Measurements from ENCODE around the gene OR6C68. TPM values are rescaled to one million over a fixed set of nuclear protein-coding genes. Genes with fewer than 3 reads are reported as not detected.
"Not testable (repeated sequence)": the region's sequence is repeated elsewhere in the genome, so short reads cannot be mapped to it uniquely, and the experiment has no call there.

The OR6C68 gene
- total RNA-seq = not detected

GRCh38 chr12:55492078-55492477 lies at the start of gene OR6C68:
TSS of gene OR6C68 (plus strand) at chr12:55492378. CDS start at chr12:55492378, 0 bp downstream.
- 69 to 72% methylated on average over 2 of the region's 2 CpGs for WGBS, 2 donors
- H3K36me3 ChIP-seq = no peaks in the 10 kb centered on the region
- DNase-seq = no peak
- H3K27me3 ChIP-seq = no peaks in the 10 kb centered on the region
- H3K9me3 ChIP-seq = no peaks in the 10 kb centered on the region
- H3K4me1 ChIP-seq = no peaks in the 10 kb centered on the region
- no peak within 1 kb of the TSS for H3K4me3 ChIP-seq
- H3K27ac ChIP-seq = no peak within 1 kb of the TSS
- no peak for TF ChIP-seq EP300 (IDR thresholded peaks at IDR 0.05)
- TF ChIP-seq, protein P1, sequence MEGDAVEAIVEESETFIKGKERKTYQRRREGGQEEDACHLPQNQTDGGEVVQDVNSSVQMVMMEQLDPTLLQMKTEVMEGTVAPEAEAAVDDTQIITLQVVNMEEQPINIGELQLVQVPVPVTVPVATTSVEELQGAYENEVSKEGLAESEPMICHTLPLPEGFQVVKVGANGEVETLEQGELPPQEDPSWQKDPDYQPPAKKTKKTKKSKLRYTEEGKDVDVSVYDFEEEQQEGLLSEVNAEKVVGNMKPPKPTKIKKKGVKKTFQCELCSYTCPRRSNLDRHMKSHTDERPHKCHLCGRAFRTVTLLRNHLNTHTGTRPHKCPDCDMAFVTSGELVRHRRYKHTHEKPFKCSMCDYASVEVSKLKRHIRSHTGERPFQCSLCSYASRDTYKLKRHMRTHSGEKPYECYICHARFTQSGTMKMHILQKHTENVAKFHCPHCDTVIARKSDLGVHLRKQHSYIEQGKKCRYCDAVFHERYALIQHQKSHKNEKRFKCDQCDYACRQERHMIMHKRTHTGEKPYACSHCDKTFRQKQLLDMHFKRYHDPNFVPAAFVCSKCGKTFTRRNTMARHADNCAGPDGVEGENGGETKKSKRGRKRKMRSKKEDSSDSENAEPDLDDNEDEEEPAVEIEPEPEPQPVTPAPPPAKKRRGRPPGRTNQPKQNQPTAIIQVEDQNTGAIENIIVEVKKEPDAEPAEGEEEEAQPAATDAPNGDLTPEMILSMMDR (IDR thresholded peaks at IDR 0.05) = no peak
- ATAC-seq (ENCODE audit: low FRiP score in 2 of 2) = no peak

GRCh38 chr12:55443776-55444175 lies 48.4 kb upstream of the OR6C68 start, which contains the start of gene OR6C2:
TSS of gene OR6C2 (plus strand) at chr12:55444076. CDS start at chr12:55452214, 8,138 bp downstream.
- WGBS, 2 donors = 34 to 46% methylated on average over 2 of the region's 2 CpGs
- DNase-seq = no peak
- no peak for ATAC-seq (ENCODE audit: low FRiP score in 2 of 2)
- no peak within 1 kb of the TSS for H3K4me3 ChIP-seq
- H3K36me3 ChIP-seq = no peaks in the 10 kb centered on the region
- peaks cover 0 to 6% (median 2%) of the 10 kb centered on the region in 4 donors for H3K9me3 ChIP-seq
- peaks cover 0 to 5% (median 0%) of the 10 kb centered on the region in 4 donors for H3K4me1 ChIP-seq
- H3K27me3 ChIP-seq = no peaks in the 10 kb centered on the region
- no peak for TF ChIP-seq POLR2AphosphoS5 (IDR thresholded peaks at IDR 0.05)
- TF ChIP-seq EP300 (IDR thresholded peaks at IDR 0.05) = no peak
- TF ChIP-seq, protein P1 (IDR thresholded peaks at IDR 0.05) = no peak
- no peak for TF ChIP-seq POLR2A (IDR thresholded peaks at IDR 0.05)
- no peak within 1 kb of the TSS for H3K27ac ChIP-seq

DNA sequence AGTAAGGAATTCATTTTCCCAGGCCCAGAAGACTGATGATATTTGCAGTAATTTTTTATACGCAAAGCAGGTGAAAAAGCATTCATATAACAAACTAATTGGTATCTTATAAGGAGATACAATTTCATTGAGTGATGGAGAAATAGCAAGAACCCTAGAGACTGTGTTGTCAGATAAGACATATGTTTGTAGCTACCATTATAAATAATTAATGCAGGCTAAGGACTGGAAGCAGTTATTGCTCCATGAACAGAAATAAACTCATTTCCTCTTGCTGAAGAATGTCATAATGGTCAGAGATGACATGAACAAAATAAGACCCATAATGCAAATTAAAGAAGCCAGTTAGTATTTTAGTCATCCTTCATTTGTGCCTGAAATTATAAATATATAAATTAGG lies 46.8 kb upstream of the OR6C68 start:
- H3K4me1 ChIP-seq = peaks cover 0 to 5% (median 0%) of the 10 kb centered on the region in 4 donors
- no peak for DNase-seq
- H3K9me3 ChIP-seq = peaks cover 0 to 6% (median 2%) of the 10 kb centered on the region in 4 donors
- no peak for TF ChIP-seq EP300 (IDR thresholded peaks at IDR 0.05)
- TF ChIP-seq POLR2A (IDR thresholded peaks at IDR 0.05) = no peak
- TF ChIP-seq POLR2AphosphoS5 (IDR thresholded peaks at IDR 0.05) = no peak
- TF ChIP-seq, protein P1 (IDR thresholded peaks at IDR 0.05) = no peak
- no peak for ATAC-seq (ENCODE audit: low FRiP score in 2 of 2)
- no peaks in the 10 kb centered on the region for H3K36me3 ChIP-seq
- H3K27ac ChIP-seq = no peak overlapping the region
- no peak overlapping the region for H3K4me3 ChIP-seq
- 93 to 100% methylated on average over 1 of the region's 1 CpG for WGBS, 2 donors
- no peaks in the 10 kb centered on the region for H3K27me3 ChIP-seq

GRCh38 chr12:55446326-55446725 lies 45.9 kb upstream of the OR6C68 start:
- Histone ChIP-seq H3K27ac (no peak overlapping the region), H3K4me1 (peaks cover 0 to 5% (median 0%) of the 10 kb centered on the region in 4 donors), H3K36me3 (no peaks in the 10 kb centered on the region), H3K9me3 (peaks cover 0 to 1% (median 0%) of the 10 kb centered on the region in 4 donors), H3K4me3 (no peak overlapping the region), H3K27me3 (no peaks in the 10 kb centered on the region)
- no peak for TF ChIP-seq EP300 (IDR thresholded peaks at IDR 0.05)
- TF ChIP-seq POLR2AphosphoS5 (IDR thresholded peaks at IDR 0.05) = no peak
- TF ChIP-seq, protein P1 (IDR thresholded peaks at IDR 0.05) = no peak
- TF ChIP-seq POLR2A (IDR thresholded peaks at IDR 0.05) = no peak
- WGBS, 2 donors = 86 to 91% methylated on average over 5 of the region's 5 CpGs
- DNase-seq (no peak), ATAC-seq (ENCODE audit: low FRiP score in 2 of 2) (no peak)

DNA sequence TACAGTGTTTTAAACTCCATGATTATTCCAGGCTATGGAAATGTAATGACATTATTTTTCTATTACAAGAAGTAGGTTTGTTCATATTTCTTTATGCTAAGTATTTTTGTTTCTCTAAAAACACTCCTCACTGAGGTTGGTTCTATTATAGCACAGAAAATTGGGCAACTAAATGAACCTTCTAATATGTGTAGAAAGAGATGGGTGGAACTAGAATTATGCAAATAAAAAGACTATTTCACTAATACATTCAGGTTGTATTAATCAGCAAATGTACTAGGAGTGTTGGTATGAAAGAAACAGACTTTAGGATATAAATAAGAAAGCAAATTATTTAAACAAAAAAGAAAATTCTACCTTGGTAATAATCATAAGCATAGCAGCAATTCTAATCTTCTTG lies 43.4 kb upstream of the OR6C68 start:
- no peaks in the 10 kb centered on the region for H3K36me3 ChIP-seq
- no peak overlapping the region for H3K4me3 ChIP-seq
- no peaks in the 10 kb centered on the region for H3K27me3 ChIP-seq
- peaks cover 0 to 5% (median 0%) of the 10 kb centered on the region in 4 donors for H3K4me1 ChIP-seq
- no peak overlapping the region for H3K27ac ChIP-seq
- no peaks in the 10 kb centered on the region for H3K9me3 ChIP-seq
- ATAC-seq (ENCODE audit: low FRiP score in 2 of 2) (no peak), DNase-seq (no peak)
- TF ChIP-seq POLR2A (IDR thresholded peaks at IDR 0.05) = no peak
- no peak for TF ChIP-seq POLR2AphosphoS5 (IDR thresholded peaks at IDR 0.05)
- TF ChIP-seq, protein P1 (IDR thresholded peaks at IDR 0.05) = no peak
- no peak for TF ChIP-seq EP300 (IDR thresholded peaks at IDR 0.05)

GRCh38 chr12:55464926-55465325 lies 27.3 kb upstream of the OR6C68 start:
- not testable (repeated sequence) for ATAC-seq (ENCODE audit: low FRiP score in 2 of 2); H3K4me3 ChIP-seq; H3K27me3 ChIP-seq; H3K27ac ChIP-seq; H3K4me1 ChIP-seq; H3K36me3 ChIP-seq; H3K9me3 ChIP-seq; DNase-seq
- 100% methylated on average over 1 of the region's 1 CpG for WGBS, 2 donors
